HG03064 (cell line): ENCODE data around the gene RPS5.
"Not testable (repeated sequence)": the region's sequence is repeated elsewhere in the genome, so short reads cannot be mapped to it uniquely, and the experiment has no call there.

ENCODE experiments used
- ATAC-seq: cut with Tn5 transposase; IDR thresholded peaks from one replicate; pipeline ENCODE4 v1.9.1; 2021; ENCODE audit warnings: low read depth; ENCODE audit not compliant: unreplicated experiment

RPS5 gene

GRCh38 chr19:58355908-58356765 lies 30.9 kb upstream of the RPS5 start:
- ATAC-seq: no peak

- ATAC-seq: no peak
These were observed 30.1 kb upstream of the RPS5 start for GRCh38 chr19:58356766-58357480.

- no peak for ATAC-seq
These were observed 29.5 kb upstream of the RPS5 start for GRCh38 chr19:58357481-58358145.

- no peak for ATAC-seq
These were observed 25.2 kb upstream of the RPS5 start for GRCh38 chr19:58361900-58362271.

GRCh38 chr19:58362272-58362994 lies 24.6 kb upstream of the RPS5 start, which contains the start of gene ZNF497:
Gene ZNF497 (minus strand): TSS chr19:58362751. CDS start chr19:58357635, 5,116 bp downstream.
- peak; percentile 88 for ATAC-seq

GRCh38 chr19:58364146-58364545 lies 22.9 kb upstream of the RPS5 start:
- ATAC-seq: no peak

- no peak for ATAC-seq
These were observed 20.3 kb upstream of the RPS5 start for GRCh38 chr19:58366585-58367430.

GRCh38 chr19:58367698-58368454 lies 19.2 kb upstream of the RPS5 start:
- no peak for ATAC-seq

GRCh38 chr19:58368561-58369360 lies 18.3 kb upstream of the RPS5 start:
- no peak for ATAC-seq

GRCh38 chr19:58372311-58373133 lies 14.5 kb upstream of the RPS5 start:
- ATAC-seq: no peak

- no peak for ATAC-seq
These were observed 12.9 kb upstream of the RPS5 start for GRCh38 chr19:58374200-58374599.

GRCh38 chr19:58376724-58377123 lies 10.3 kb upstream of the RPS5 start:
- ATAC-seq: not testable (repeated sequence)

- no peak for ATAC-seq
These were observed 7.8 kb upstream of the RPS5 start for GRCh38 chr19:58379246-58379645.

- ATAC-seq: no peak
These were observed 6.9 kb upstream of the RPS5 start for GRCh38 chr19:58380037-58380661.

GRCh38 chr19:58380662-58381459 lies 6.2 kb upstream of the RPS5 start, which contains the start of gene ZNF837:
Gene ZNF837 (minus strand): TSS chr19:58381030. CDS start chr19:58369332, 11,698 bp downstream.
- peak; percentile 71 for ATAC-seq
